ENCODE results near the gene ATP8A2. TPM values are rescaled to one million over a fixed set of nuclear protein-coding genes. Genes with fewer than 3 reads are reported as not detected.

ATP8A2 gene
- total and polyA plus RNA-seq, 9 of the 15 experiments (the other 6 are each of a cell fraction or from before 2014, with no cell fraction given): under 0.01 to 0.33 (median 0.06) TPM; not detected in 4

GRCh38 chr13:25406377-25406776 lies 34.6 kb downstream of the ATP8A2 start:
- Histone ChIP-seq H3K9ac (ENCODE audit: insufficient read depth in 1 of 2, low read depth in 2 of 2, low read length in 2 of 2) (no peak overlapping the region), H3K27me3 (ENCODE audit: control insufficient read depth in 2 of 2, insufficient read depth in 2 of 2, low read length in 2 of 2) (no peaks in the 10 kb centered on the region), H3K4me1 (replicated peaks in 1 of 2; ENCODE audit: control insufficient read depth in 2 of 2, insufficient read depth in 2 of 2, low read length in 2 of 2) (peaks cover 3 to 11% of the 10 kb centered on the region in 2 experiments; a peak in 3 of 5 replicates), H3K4me3 (no peak overlapping the region), H4K20me1 (replicated peaks; ENCODE audit: control insufficient read depth, insufficient read depth, low read length) (no peaks in the 10 kb centered on the region), H3K4me2 (ENCODE audit: insufficient read depth, low read length) (no peak overlapping the region), H2AFZ (ENCODE audit: low read depth, low read length) (peak overlapping the region; percentile 40; the same call in 1 of the 2 replicates), H3K9me1 (ENCODE audit: control insufficient read depth, insufficient read depth, low read length) (no peaks in the 10 kb centered on the region), H3K27ac (ENCODE audit: extremely low read depth, low read depth, low read length) (no peak overlapping the region), H3K36me3 (ENCODE audit: control insufficient read depth, insufficient read depth, low read length) (no peaks in the 10 kb centered on the region), H3K9me3 (replicated peaks; ENCODE audit: control insufficient read depth, insufficient read depth, low read depth, low read length) (0 out of 2 replicates have a peak, but pooled peaks cover 4% of the 10 kb centered on the region), H3K79me2 (ENCODE audit: control insufficient read depth, insufficient read depth, low read length) (no peaks in the 10 kb centered on the region)
- 27% methylated on average over 1 of the region's 1 CpG for WGBS (ENCODE audit: insufficient coverage, low coverage, missing lambda C conversion rate)
- FAIRE-seq: peak; percentile 75
- ChIA-PET POLR2A (no interaction called here), CTCF (ENCODE audit: low intra/inter-chr PET ratio) (no interaction called here)
- in situ Hi-C loops (cut with MboI) (no loop called here), intact Hi-C loops (cut with micrococcal nuclease) (no loop called here)
- peak; percentile 97 for ATAC-seq
- BruUV-seq (replicated peaks): no TSS peak
- peak; percentile 23 to 38 (median 30) for DNase-seq (ENCODE audit: extremely low read depth in 1 of 4, low spot score in 3 of 4)
- TF ChIP-seq PRPF4 (IDR thresholded peaks at IDR 0.05; ENCODE audit: insufficient read depth, low read depth, low read length, poor library complexity, severe bottlenecking): no peak
- TF ChIP-seq SMC3 (conservative IDR thresholded peaks at IDR 0.05; ENCODE audit: insufficient read depth, low read depth, low read length): 0 out of 2 replicates have a peak, but pooled peaks have one; percentile 32
- no peak for TF ChIP-seq ZNF444 (CRISPR knock-in tag; IDR thresholded peaks at IDR 0.05)
- peak in 1 of 2 experiments; percentile 46; a peak in 2 of 4 replicates for TF ChIP-seq RAD21 (CRISPR knock-in tag; conservative IDR thresholded peaks at IDR 0.05 in 1 of 2, IDR thresholded peaks at IDR 0.05 in 1 of 2)
- peak; percentile 60 for TF ChIP-seq ZFP36 (IDR thresholded peaks at IDR 0.05; ENCODE audit: low read depth, low read length, partially characterized antibody)
- peak; percentile 43 to 58 (median 50); a peak in 5 of 6 replicates for TF ChIP-seq CTCF (IDR thresholded peaks at IDR 0.05 in 2 of 3, conservative IDR thresholded peaks at IDR 0.05 in 1 of 3; ENCODE audit: insufficient read depth in 2 of 3, low read depth in 1 of 3, low read length in 3 of 3)
- no peak for TF ChIP-seq MYNN (IDR thresholded peaks at IDR 0.05)
- no peak for TF ChIP-seq MYNN (CRISPR knock-in tag; IDR thresholded peaks at IDR 0.05)
- TF ChIP-seq ADNP (tag; IDR thresholded peaks at IDR 0.05): no peak

Measured in K562 (cell line).